ENCODE results near the gene SIDT1.

Gene SIDT1

GRCh38 chr3:113531826-113532697 lies at the start of gene SIDT1:
Gene SIDT1, plus strand, starts transcription at chr3:113532555. Its CDS starts 467 bp downstream, at chr3:113533022.
- DNase-seq = peak; percentile 62

DNA sequence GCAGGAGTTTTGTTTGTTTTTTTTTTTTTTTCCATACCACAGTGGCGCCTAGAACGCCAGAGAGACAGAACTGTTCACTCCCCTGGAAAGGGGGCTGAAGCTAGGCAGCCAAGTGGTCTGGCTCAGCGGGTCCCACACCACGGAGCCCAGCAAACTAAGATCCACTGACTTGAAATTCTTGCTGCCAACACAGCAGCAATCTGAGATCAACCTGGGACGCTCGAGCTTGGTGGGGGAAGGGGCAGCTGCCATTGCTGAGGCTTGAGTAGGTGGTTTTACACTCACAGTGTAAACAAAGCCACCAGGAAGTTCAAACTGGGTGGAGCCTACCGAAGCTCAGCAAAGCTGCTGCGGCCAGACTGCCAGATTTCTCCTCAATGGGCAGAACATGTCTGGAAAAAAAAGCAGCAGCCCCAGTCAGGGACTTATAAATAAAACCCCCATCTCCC lies 47.2 kb upstream of the SIDT1 start:
- no peak for DNase-seq

GRCh38 chr3:113495035-113495434 lies 37.3 kb upstream of the SIDT1 start:
- no peak for DNase-seq

GRCh38 chr3:113496924-113497323 lies 35.4 kb upstream of the SIDT1 start:
- no peak for DNase-seq

- DNase-seq = no peak
Measured at GRCh38 chr3:113498221-113499005, 33.9 kb upstream of the SIDT1 start.

DNA sequence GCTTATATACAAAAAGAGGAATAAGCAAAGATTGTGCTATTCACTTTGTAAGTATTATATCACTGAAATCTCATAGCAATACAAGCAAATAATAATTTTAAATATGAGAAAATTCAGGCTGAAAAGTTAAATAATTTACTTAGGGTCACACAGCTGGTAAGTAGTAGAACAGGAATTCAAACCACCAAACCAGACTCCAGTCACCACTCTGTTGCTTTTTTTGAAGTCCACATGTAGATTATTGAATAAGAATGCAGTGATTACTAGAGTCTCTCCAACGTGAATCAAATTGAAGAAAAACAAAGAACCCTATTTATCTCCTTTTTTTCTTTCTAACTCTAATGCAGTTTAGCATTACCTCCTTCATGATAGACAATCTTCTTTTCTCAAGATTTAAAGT lies 33.3 kb upstream of the SIDT1 start:
- no peak for DNase-seq

- no peak for DNase-seq
Measured at GRCh38 chr3:113501597-113501996, 30.8 kb upstream of the SIDT1 start.

- no peak for DNase-seq
Measured at GRCh38 chr3:113505867-113506266, 26.5 kb upstream of the SIDT1 start.

DNA sequence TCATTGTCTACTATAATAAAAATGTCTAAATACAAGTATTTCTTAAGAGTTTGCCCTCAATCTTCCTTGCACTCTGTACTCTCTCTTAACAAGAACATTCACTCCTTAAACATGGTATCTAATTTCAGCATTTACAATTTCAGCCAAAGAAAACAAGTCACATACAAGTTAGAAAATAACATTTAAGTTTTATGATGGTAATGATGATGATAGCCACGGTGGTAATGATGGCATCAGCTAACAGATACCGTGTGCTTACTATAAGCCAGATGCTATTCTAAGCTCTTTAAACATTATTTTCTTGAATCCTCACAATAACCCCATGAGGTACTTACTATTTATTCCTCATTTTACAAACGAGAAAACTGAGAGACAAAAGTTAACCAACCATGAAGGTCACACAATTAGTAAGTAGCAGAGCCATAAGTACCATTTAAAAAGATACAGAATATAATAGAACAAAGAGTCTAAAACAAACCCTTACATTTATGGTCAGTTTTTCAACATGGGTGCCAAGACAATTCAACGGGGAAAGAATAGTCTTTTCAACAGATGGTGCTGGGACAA lies 24.8 kb upstream of the SIDT1 start:
- no peak for DNase-seq

DNA sequence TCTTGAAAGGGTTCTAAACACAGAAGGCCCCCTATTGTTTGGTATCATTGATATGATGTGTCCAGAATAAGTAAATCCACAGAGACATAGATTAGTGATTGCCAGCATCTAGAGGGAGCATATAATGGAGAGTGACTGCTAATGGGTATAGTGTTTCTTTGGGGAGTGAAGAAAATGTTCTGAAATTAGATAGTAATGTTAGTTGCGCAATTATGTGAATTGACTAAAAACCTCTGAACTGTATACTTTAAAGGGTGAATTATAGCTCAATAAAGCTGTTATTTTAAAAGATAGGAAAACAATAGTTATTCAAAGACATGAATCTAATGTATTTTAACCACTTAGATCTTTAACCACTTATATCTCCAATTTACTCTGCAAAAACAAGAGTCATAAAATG lies 23.4 kb upstream of the SIDT1 start:
- no peak for DNase-seq

DNA sequence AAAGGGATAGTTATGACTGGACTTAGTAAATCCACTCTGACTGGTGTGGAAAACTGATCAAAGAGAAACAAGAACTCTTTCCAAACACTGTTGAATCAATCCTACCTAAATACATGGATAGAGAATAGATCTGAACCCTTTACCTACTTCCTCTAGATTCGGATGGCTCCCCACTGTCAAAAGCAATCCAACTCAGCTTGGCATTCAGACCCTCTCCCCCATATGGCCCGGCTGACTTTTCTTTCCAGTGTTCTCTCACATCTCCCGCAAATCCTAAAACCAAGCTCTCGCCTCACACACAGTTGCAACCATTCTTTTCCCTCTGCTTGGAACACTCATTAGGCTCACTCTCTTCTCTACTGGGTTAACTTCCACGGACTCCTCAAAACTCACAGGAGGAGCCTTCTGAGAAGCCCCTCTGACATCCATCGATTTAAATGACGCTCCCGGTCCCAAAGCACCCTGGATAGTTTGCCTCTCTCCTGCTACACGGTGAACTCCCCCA lies 18.0 kb upstream of the SIDT1 start:
- no peak for DNase-seq

GRCh38 chr3:113516115-113516505 lies 16.2 kb upstream of the SIDT1 start:
- no peak for DNase-seq

GRCh38 chr3:113521981-113522380 lies 10.4 kb upstream of the SIDT1 start:
- DNase-seq = no peak

DNA sequence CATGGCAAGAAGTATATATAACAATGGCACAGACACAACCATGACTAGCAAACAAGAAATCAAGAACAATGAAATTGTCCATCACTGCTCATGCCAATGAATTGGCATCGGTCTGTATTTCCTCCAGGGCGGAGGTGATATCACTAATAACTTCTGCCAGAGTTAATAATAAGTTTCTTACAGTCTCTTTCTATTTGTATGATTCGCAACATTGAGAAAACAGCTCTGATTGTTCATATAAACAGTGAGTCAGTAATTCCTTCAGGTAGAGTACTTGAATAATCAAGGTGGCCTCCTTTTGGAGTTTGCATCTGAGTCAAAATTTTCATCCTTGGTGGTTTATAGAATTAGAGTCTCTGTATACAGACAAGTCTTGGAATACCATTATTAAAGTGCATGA lies 9.1 kb upstream of the SIDT1 start:
- DNase-seq = no peak

- DNase-seq = peak; percentile 31
Measured at GRCh38 chr3:113532698-113533533, 561 bp downstream of the SIDT1 start.

- DNase-seq = peak; percentile 23
Measured at GRCh38 chr3:113533534-113533892, 1.2 kb downstream of the SIDT1 start.

DNA sequence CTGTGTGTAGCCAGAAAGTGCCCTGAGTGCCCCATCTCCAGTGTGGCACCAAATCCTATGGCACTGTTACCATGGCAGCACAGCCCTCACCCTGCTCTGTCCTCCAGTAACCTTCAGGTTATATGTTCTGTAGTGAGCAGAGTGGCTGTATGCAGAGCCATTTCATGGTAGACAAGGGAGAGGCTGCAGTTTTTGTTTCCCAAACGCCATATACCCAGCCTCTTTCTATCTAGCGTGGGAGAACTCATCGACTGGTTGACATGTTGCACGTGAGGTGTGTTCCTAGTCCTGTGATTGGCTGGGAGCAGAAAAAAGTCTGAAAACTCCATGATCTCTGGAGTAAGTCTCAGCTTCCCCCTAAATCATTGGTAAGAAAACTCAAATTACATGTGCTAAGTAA lies 2.0 kb downstream of the SIDT1 start:
- peak; percentile 28 for DNase-seq

GRCh38 chr3:113535898-113536297 lies 3.5 kb downstream of the SIDT1 start:
- no peak for DNase-seq

DNA sequence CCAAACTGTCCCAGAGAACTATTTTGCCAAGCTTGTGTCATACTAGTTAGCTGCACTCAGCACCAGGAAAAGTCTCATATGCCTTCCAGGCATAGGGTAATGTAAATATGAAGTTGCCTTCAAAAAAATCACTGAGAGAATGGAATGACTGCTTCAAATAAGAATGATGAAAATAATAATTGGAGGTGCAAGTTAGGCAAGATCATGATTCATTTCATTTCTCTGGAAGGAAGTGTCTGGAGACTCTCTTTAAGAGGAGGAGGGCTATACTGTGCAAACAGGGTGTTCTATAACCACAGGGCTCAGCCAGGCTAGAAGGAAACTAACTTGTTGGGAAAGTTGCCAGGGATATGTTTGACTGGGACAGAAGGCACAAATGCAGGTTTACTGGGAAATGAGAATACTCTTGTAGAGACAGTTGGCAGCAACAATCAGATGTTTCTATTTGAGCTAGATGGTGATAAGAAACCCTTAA lies 4.3 kb downstream of the SIDT1 start:
- DNase-seq = no peak

DNA sequence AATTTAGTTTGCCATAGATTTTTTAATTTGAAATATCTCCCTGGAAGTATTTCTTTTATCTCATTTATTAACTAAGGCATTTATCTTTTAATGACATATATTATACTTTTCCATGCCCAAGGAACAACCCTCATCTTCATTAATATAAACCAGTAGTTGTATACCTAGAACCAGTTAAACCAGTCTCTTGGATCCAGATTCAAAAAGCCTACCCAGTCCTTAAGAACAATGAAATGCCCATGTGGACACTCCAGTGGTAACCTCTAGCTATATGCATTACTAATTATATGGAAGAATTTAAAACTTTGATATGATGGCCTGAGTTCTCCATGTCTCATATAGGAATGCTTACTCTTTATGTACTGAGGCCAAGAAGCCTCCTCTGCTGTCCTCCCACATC lies 4.8 kb downstream of the SIDT1 start:
- DNase-seq = no peak

GRCh38 chr3:113541519-113541918 lies 9.2 kb downstream of the SIDT1 start:
- no peak for DNase-seq

DNA sequence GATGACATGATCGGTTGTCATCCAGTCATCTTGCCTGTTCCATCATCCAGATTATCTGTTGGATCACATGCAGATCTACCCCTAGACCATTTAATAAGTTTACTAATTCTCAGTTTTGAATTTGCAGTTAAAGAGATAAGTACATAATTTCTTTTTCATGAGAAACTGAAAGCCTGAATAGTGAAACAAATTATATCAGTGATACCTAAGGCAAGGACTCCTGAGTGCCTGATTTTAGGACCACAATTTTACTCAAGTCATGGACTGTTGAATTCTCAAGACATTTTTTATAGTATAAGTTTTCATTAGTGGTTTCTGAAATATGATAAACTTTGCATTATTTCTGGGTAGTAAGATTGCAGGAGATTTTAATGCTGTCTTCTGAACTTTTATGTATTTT lies 13.2 kb downstream of the SIDT1 start:
- no peak for DNase-seq
